PC-9 (cell line): ENCODE results near the gene MYBPC2.

Source experiments
- EZH2 ChIP-seq: fragments of 200-600 bp; sonication (generic); IDR thresholded peaks from 2 replicates; pipeline ENCODE4 v1.8.0; 2017; ENCODE audit warnings: antibody characterized with exemption, low read depth
- TF ChIP-seq, protein P1 (sequence below): fragments of 200-600 bp; sonication (generic); conservative IDR thresholded peaks from 2 replicates; pipeline ENCODE4 v1.6.1; 2017; ENCODE audit warnings: mixed run types, antibody characterized with exemption, mild to moderate bottlenecking, moderate library complexity

DNA sequence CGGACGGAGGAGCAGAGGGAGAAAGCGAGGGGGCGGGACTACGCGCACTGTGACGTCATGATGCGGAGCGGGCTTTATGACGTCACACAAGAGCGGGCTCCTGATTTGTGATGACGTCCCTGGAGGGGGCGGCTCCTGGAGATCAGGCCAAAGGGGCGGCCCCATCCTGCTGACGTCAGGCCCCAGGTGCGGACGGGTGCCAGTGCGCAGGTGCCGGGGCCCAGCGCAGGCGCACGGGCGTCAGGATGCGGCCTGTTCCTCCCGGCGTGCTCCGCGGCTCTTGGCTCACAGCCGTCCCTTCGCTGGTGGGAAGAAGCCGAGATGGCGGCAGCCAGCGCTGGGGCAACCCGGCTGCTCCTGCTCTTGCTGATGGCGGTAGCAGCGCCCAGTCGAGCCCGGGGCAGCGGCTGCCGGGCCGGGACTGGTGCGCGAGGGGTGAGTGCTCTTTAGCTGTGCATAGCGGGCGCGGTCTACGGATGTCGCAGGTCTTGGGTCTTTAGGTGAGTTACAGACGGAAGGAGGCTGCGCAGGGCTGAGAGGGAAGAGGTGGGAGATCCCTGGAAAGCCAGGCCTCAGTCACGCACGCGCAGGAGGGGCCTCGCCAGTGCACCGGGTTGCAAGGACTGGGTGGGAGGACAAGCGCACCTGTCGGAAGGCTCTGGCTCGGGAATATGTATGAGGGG, 43.7 kb downstream of the MYBPC2 start, which contains the start of the genes EMC10 and GARIN5A:
- TF ChIP-seq, protein P1, sequence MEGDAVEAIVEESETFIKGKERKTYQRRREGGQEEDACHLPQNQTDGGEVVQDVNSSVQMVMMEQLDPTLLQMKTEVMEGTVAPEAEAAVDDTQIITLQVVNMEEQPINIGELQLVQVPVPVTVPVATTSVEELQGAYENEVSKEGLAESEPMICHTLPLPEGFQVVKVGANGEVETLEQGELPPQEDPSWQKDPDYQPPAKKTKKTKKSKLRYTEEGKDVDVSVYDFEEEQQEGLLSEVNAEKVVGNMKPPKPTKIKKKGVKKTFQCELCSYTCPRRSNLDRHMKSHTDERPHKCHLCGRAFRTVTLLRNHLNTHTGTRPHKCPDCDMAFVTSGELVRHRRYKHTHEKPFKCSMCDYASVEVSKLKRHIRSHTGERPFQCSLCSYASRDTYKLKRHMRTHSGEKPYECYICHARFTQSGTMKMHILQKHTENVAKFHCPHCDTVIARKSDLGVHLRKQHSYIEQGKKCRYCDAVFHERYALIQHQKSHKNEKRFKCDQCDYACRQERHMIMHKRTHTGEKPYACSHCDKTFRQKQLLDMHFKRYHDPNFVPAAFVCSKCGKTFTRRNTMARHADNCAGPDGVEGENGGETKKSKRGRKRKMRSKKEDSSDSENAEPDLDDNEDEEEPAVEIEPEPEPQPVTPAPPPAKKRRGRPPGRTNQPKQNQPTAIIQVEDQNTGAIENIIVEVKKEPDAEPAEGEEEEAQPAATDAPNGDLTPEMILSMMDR, result no peak
- no peak for TF ChIP-seq EZH2
